Erythroblast (primary cell): ENCODE measurements around the gene WRNIP1.
A peak's percentile ranks its signal among the peaks of the same experiment; 100 is the strongest.
"Not testable (repeated sequence)": the region's sequence is repeated elsewhere in the genome, so short reads cannot be mapped to it uniquely, and the experiment has no call there.

Source experiments
- DNase-seq, 2 experiments: peaks; one replicate each; lab custom pipeline; 2025; lab: John Stamatoyannopoulos, UW
- GATA1 ChIP-seq: IDR thresholded peaks from 2 replicates; pipeline ENCODE4 v1.6.1; 2011; ENCODE audit warnings: low read depth, mild to moderate bottlenecking, control low read depth, low read length, moderate library complexity
- POLR2A ChIP-seq: IDR thresholded peaks from 2 replicates; pipeline ENCODE4 v1.6.1; 2011; ENCODE audit warnings: mild to moderate bottlenecking, low read length

WRNIP1 gene

GRCh38 chr6:2793534-2794151 is 28.4 kb downstream of the WRNIP1 start:
- peak; percentile 36 to 47 for DNase-seq
- no peak for TF ChIP-seq GATA1

- DNase-seq, result no peak
- no peak for TF ChIP-seq GATA1
- no peak for TF ChIP-seq POLR2A
These were observed 29.1 kb downstream of the WRNIP1 start for GRCh38 chr6:2794171-2794730.

DNA sequence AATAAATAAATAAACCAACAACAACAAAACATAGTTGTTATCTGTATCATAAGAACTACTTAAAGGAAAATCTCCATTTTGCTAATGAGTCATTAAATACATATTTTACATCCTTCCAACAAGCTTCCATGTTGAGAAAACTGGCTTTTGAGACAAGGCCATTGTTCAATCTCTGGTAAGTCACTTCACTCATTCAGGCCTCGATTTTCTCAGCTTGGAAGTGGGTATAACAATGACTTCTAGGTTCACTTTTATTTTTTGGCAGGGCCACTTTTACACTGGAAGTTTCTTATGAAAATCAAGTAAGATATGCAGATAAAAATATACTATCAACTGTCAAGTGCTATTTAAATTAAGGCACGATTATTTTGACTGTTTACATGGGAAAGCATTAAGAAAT is 30.0 kb downstream of the WRNIP1 start:
- no peak for DNase-seq
- TF ChIP-seq POLR2A, result no peak
- no peak for TF ChIP-seq GATA1

DNA sequence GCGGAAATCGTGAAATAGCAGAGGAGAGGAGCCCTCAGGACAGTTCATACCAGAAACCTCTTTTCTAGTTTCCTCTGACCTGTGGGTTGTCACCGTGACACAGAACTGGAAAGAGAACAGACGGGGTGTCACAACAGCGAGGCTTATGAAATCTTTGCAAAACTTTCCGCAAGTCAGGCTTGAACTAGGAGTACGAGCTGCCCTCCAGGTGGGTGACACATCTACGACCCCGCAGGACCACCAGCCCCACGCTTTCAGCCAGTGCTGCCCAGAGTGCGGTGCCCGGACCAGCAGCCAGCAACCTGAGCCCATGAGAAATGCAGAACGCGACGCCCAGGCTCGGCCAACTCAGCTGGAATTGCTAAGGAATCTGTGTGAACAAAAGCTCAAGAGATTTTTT is 30.8 kb downstream of the WRNIP1 start:
- DNase-seq, result no peak
- no peak for TF ChIP-seq POLR2A
- TF ChIP-seq GATA1, result no peak

DNA sequence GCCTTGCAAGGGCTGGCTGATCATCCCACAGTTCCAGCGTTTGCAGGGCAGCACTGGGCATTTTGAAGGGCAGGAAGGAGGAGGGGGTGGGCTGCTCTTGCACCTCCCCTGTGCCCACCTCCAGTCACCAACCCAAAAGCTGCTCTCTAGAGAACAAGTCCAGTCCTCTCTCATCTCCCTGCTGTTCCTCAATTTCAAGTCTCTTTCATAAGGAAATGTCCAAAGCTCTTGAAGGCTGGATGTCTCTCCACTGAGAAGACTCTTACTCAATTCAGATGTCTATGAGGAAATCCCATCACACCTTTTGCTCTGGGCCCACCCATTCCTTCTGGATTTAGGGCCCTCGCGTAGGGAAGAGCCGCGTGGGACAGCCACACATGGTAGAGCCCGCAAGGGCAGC is 31.7 kb downstream of the WRNIP1 start:
- TF ChIP-seq GATA1, result no peak
- TF ChIP-seq POLR2A, result no peak

GRCh38 chr6:2797564-2798031 is 32.4 kb downstream of the WRNIP1 start:
- no peak for DNase-seq
- TF ChIP-seq GATA1, result no peak
- TF ChIP-seq POLR2A, result no peak

More for the DNA sequence above, 31.7 kb downstream of the WRNIP1 start:
- DNase-seq, result no peak

DNA sequence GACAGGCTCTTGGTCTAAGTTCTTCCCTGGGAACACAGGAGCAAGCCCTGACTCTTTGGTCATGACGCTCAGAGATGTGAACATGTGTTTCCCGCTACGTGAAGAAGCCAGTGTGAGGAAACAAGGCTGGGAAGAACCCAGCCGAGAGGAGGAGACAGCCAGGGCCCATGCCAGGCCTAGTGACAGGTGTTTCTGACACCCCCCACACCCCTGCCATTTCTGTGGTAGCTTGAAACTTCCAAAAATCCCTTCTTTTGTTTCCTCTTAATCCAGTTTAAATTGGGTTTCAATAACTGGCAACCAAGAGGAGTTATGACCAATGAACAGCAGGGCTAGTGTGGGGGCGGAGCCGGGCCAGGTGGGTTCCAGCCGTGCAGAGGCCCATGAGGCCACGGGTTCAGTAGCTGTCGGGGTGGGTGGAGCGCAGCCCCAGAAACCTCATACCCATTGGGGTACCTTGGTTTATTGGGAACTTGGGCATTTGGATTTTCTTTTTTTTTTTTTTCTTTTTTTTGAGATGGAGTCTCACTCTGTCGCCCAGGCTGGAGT is 33.5 kb downstream of the WRNIP1 start:
- TF ChIP-seq POLR2A (no peak), GATA1 (no peak)
- DNase-seq, result no peak

GRCh38 chr6:2799936-2800527 is 34.8 kb downstream of the WRNIP1 start:
- TF ChIP-seq POLR2A, result peak; percentile 43
- TF ChIP-seq GATA1, result no peak
- peak in 1 of 2 experiments; percentile 42 for DNase-seq

DNA sequence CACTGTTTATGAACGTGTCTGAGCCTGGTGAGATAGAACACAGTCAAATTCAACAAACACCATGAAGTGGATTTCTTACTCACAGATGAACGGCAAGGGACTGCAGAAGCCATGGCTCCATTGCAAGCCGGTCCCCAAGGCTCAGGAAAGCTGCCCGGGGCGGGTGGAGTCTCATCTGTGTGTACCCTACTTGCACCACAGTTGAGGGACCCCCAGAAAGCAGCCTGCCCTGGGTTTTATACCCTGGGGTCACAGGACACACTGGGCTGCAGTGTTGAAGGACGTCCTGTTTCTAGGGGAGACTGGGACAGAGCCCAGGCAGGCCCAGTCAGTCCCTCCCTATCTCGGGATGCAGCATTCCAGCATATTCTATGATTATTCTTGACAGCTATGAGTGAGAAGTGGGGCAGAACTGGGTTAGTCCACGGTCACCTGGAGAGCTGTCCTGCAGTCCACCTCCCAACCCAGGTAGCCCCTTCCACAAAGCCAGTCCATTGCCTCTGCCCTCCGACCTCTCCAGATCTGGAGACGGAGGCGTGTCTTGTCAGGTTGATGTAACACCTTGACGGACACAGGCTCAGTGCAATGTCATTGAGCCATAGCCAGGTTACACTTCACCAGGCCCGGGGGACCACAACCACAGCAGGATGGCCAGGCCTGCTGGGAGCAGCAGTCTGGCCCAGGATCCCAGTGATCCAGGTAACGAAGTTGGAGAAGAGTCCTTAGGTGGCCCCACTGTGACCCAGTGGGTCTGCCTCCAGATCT is 35.5 kb downstream of the WRNIP1 start:
- DNase-seq, result no peak
- TF ChIP-seq POLR2A, result no peak
- no peak for TF ChIP-seq GATA1

DNA sequence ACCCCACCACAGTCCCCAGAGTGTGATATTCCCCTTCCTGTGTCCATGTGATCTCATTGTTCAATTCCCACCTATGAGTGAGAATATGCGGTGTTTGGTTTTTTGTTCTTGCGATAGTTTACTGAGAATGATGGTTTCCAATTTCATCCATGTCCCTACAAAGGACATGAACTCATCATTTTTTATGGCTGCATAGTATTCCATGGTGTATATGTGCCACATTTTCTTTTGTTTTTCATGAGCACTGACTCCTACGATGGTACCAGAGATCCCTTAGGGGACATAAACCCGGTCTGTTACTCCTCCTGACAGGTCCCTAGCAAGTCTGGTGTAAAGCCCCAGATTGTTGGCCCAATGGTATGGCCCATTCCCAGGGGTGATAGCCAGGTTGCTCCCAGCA is 36.5 kb downstream of the WRNIP1 start:
- DNase-seq, result not testable (repeated sequence)

GRCh38 chr6:2802521-2803060 is 37.4 kb downstream of the WRNIP1 start:
- no peak for DNase-seq
- TF ChIP-seq POLR2A (no peak), GATA1 (no peak)

GRCh38 chr6:2803731-2804429 is 38.7 kb downstream of the WRNIP1 start:
- DNase-seq, result no peak

DNA sequence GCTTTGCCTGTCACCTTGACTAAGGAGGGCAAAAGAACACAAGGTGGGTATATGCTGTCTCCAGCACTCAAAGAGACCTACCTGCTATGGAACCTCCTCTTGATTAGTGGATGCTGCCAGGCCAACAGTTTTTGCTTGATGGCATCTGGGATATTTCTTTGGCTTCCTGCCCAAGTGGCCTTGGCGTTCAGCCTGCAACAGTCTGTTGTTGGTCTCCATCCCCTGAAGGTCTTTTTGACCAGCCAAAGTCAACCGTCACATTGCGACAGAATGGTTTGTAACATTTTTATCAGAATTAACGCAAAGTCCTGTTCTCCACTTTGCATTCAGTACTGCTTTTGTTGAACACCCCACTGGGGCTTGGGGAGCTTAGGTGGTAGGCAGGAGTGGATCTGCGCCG is 39.3 kb downstream of the WRNIP1 start:
- no peak for DNase-seq
- TF ChIP-seq GATA1, result no peak
- TF ChIP-seq POLR2A, result no peak

More at GRCh38 chr6:2803731-2804429, 38.7 kb downstream of the WRNIP1 start:
- TF ChIP-seq POLR2A, result no peak
- no peak for TF ChIP-seq GATA1
